ENCODE data around the gene PRKAG2.
"Not testable (repeated sequence)": the region's sequence is repeated elsewhere in the genome, so short reads cannot be mapped to it uniquely, and the experiment has no call there.

PRKAG2 gene

GRCh38 chr7:151850491-151851124 lies 26.3 kb downstream of the PRKAG2 start:
- no peak for DNase-seq (ENCODE audit: low read depth)

GRCh38 chr7:151849879-151850260 lies 27.0 kb downstream of the PRKAG2 start:
- DNase-seq (ENCODE audit: low read depth): no peak

GRCh38 chr7:151849008-151849878 lies 27.7 kb downstream of the PRKAG2 start:
- DNase-seq (ENCODE audit: low read depth): no peak

- no peak for DNase-seq (ENCODE audit: low read depth)
Measured at GRCh38 chr7:151847681-151848081, 29.2 kb downstream of the PRKAG2 start.

GRCh38 chr7:151847136-151847535 lies 29.8 kb downstream of the PRKAG2 start:
- no peak for DNase-seq (ENCODE audit: low read depth)

GRCh38 chr7:151845412-151846205 lies 31.3 kb downstream of the PRKAG2 start:
- no peak for DNase-seq (ENCODE audit: low read depth)

- no peak for DNase-seq (ENCODE audit: low read depth)
Measured at GRCh38 chr7:151844825-151845200, 32.1 kb downstream of the PRKAG2 start.

- DNase-seq (ENCODE audit: low read depth): no peak
Measured at GRCh38 chr7:151844071-151844824, 32.7 kb downstream of the PRKAG2 start.

GRCh38 chr7:151843181-151843580 lies 33.7 kb downstream of the PRKAG2 start:
- DNase-seq (ENCODE audit: low read depth): no peak

GRCh38 chr7:151841395-151842051 lies 35.4 kb downstream of the PRKAG2 start:
- DNase-seq (ENCODE audit: low read depth): not testable (repeated sequence)

- DNase-seq (ENCODE audit: low read depth): no peak
Measured at GRCh38 chr7:151840088-151840910, 36.6 kb downstream of the PRKAG2 start.

GRCh38 chr7:151839451-151839921 lies 37.4 kb downstream of the PRKAG2 start:
- DNase-seq (ENCODE audit: low read depth): no peak

- no peak for DNase-seq (ENCODE audit: low read depth)
Measured at GRCh38 chr7:151838861-151839381, 38.0 kb downstream of the PRKAG2 start.

GRCh38 chr7:151838072-151838471 lies 38.8 kb downstream of the PRKAG2 start:
- DNase-seq (ENCODE audit: low read depth): no peak

GRCh38 chr7:151837285-151838042 lies 39.5 kb downstream of the PRKAG2 start:
- no peak for DNase-seq (ENCODE audit: low read depth)

GRCh38 chr7:151836927-151837205 lies 40.0 kb downstream of the PRKAG2 start:
- DNase-seq (ENCODE audit: low read depth): no peak

- no peak for DNase-seq (ENCODE audit: low read depth)
Measured at GRCh38 chr7:151836191-151836926, 40.6 kb downstream of the PRKAG2 start.

GRCh38 chr7:151835636-151836035 lies 41.3 kb downstream of the PRKAG2 start:
- no peak for DNase-seq (ENCODE audit: low read depth)
